B cell (primary cell): ENCODE measurements around the gene KIAA0825. TPM values are rescaled to one million over a fixed set of nuclear protein-coding genes. Genes with fewer than 3 reads are reported as not detected.

Experiments used
- ATAC-seq: fragments of 200-7000 bp; cut with Tn5 transposase; one replicate; pipeline ENCODE4 v1.10.0; 2021; ENCODE audit warnings: low read depth, mild to moderate bottlenecking, moderate number of reproducible peaks, moderate library complexity
- CTCF ChIA-PET: fragments of 350-600 bp; sonication (Branson Sonifier 250); formaldehyde crosslinking; loops from one replicate; lab custom pipeline; 2021; ENCODE audit warnings: antibody characterized with exemption, inconsistent platforms; lab: Charles Lee
- POLR2A ChIA-PET: fragments of 350-600 bp; sonication (Branson Sonifier 250); formaldehyde crosslinking; loops from one replicate; lab custom pipeline; 2021; ENCODE audit warnings: antibody characterized with exemption; lab: Charles Lee
- DNase-seq: peaks from one replicate; pipeline ENCODE4 v3.0.0; 2013
- H2AFZ ChIP-seq: 2 replicates; pipeline ENCODE4 v1.6.1; 2012; ENCODE audit warnings: mild to moderate bottlenecking, low read depth, low read length; ENCODE audit not compliant: insufficient read depth, poor library complexity, severe bottlenecking
- H3K27ac ChIP-seq, 2 donors: 1 replicate in 1 of 2; 2 replicates in 1 of 2; pipeline ENCODE4 v1.5.1; 2012 to 2013; ENCODE audit warnings: low read length in 2 of 2, mild to moderate bottlenecking in 2 of 2, moderate library complexity in 1 of 2
- H3K27me3 ChIP-seq, 4 experiments: fragments of 200-600 bp in 1 of 4; sonication (generic) in 1 of 4; replicated peaks in 1 of 4; 1 replicate in 2 of 4; 2 replicates in 2 of 4; pipeline versions ENCODE4 v1.6.1 to v1.7.0; 2013 to 2016; ENCODE audit warnings: low read length in 3 of 4, mild to moderate bottlenecking in 2 of 4, mixed read lengths in 1 of 4, moderate library complexity in 1 of 4; ENCODE audit not compliant: insufficient read depth in 4 of 4, control insufficient read depth in 3 of 4; ENCODE audit errors: control extremely low read depth in 1 of 4
- H3K36me3 ChIP-seq, 2 experiments: replicated peaks in 1 of 2; 1 replicate in 1 of 2; 2 replicates in 1 of 2; pipeline versions ENCODE4 v1.6.1 to v1.7.1; 2013; ENCODE audit warnings: low read length in 1 of 2; ENCODE audit not compliant: insufficient read depth in 2 of 2, control insufficient read depth in 1 of 2; ENCODE audit errors: control extremely low read depth in 1 of 2, extremely low read depth in 1 of 2
- H3K4me1 ChIP-seq, 2 donors: fragments of 200-600 bp in 1 of 2; sonication (generic) in 1 of 2; 1 replicate in 1 of 2; 2 replicates in 1 of 2; pipeline versions ENCODE4 v1.5.1 to v1.6.1; 2013 to 2017; ENCODE audit warnings: low read length in 2 of 2; ENCODE audit not compliant: control insufficient read depth in 2 of 2, insufficient read depth in 2 of 2
- H3K4me2 ChIP-seq: replicated peaks from 2 replicates; pipeline ENCODE3; 2012; ENCODE audit warnings: mild to moderate bottlenecking, low read depth, low read length; ENCODE audit not compliant: poor library complexity, severe bottlenecking
- H3K4me3 ChIP-seq, 5 experiments: fragments of 200-600 bp in 1 of 5; sonication (generic) in 1 of 5; 1 replicate in 3 of 5; 2 replicates in 2 of 5; pipeline versions ENCODE4 v1.5.1 to v1.7.0; 2011 to 2016; ENCODE audit warnings: low read length in 4 of 5, mild to moderate bottlenecking in 4 of 5, low read depth in 2 of 5, control low read depth in 1 of 5, moderate library complexity in 1 of 5; ENCODE audit not compliant: insufficient read depth in 1 of 5; ENCODE audit errors: control extremely low read depth in 1 of 5, extremely low read depth in 1 of 5
- H3K79me2 ChIP-seq: fragments of 200-600 bp; sonication (generic); one replicate; pipeline ENCODE4 v1.6.0; 2016; ENCODE audit warnings: low read length; ENCODE audit not compliant: control insufficient read depth, insufficient read depth
- H3K9ac ChIP-seq: fragments of 200-600 bp; sonication (generic); 2 replicates; pipeline ENCODE4 v1.6.1; 2017; ENCODE audit warnings: mild to moderate bottlenecking, low read length, moderate library complexity
- H3K9me3 ChIP-seq, 3 donors: one replicate each; pipeline versions ENCODE4 v1.6.1 to v1.7.1; 2013; ENCODE audit warnings: low read length in 2 of 3; ENCODE audit not compliant: control insufficient read depth in 2 of 3, insufficient read depth in 1 of 3; ENCODE audit errors: control extremely low read depth in 1 of 3
- H4K20me1 ChIP-seq: 2 replicates; pipeline ENCODE4 v1.6.0; 2012; ENCODE audit warnings: mild to moderate bottlenecking, low read length; ENCODE audit not compliant: insufficient read depth, control insufficient read depth, poor library complexity, severe bottlenecking
- H3K27ac Mint-ChIP-seq: one replicate; pipeline ENCODE4 v1.8.0; 2021; ENCODE audit warnings: mixed read lengths
- H3K27me3 Mint-ChIP-seq: one replicate; pipeline ENCODE4 v1.8.0; 2021; ENCODE audit warnings: mixed read lengths
- H3K4me1 Mint-ChIP-seq: one replicate; pipeline ENCODE4 v1.8.0; 2021; ENCODE audit warnings: mixed read lengths
- H3K4me3 Mint-ChIP-seq: one replicate; pipeline ENCODE4 v1.8.0; 2021; ENCODE audit warnings: mixed read lengths
- H3K9me3 Mint-ChIP-seq: one replicate; pipeline ENCODE4 v1.8.0; 2022; ENCODE audit warnings: mixed read lengths; ENCODE audit not compliant: insufficient read depth
- EZH2 ChIP-seq: IDR thresholded peaks from 2 replicates; pipeline ENCODE4 v1.6.1; 2012; ENCODE audit warnings: borderline replicate concordance, low read depth, mild to moderate bottlenecking, moderate library complexity, low read length; ENCODE audit not compliant: insufficient read depth, poor library complexity, severe bottlenecking
- WGBS: methylation state at CpG from one replicate; pipeline ENCODE4 v1.1.5; 2013; ENCODE audit warnings: missing lambda C conversion rate; ENCODE audit not compliant: insufficient coverage; 5-methylcytosine and 5-hydroxymethylcytosine counted together
- intact Hi-C: fragments of 100-400 bp; cut with micrococcal nuclease; formaldehyde crosslinking; loops from one replicate; pipeline ENCODE4 v1.10.0; 2022
- polyA plus RNA-seq: library from polyadenylated mRNA; depleted of rRNA; stranded (reverse); fragments of >200 nt; gene quantifications from 2 replicates; pipeline ENCODE4 v1.2.3, GENCODE V29; 2012
- total RNA-seq, 2 donors: library from RNA; stranded (reverse); fragments of 120-200 nt in 1 of 2; gene quantifications; 1 replicate in 1 of 2; 2 replicates in 1 of 2; pipeline versions ENCODE4 v1.2.3 to v1.2.4, GENCODE V29; 2013 to 2022
- TF ChIP-seq, protein P1 (sequence below): fragments of 200-600 bp; IDR thresholded peaks from one replicate; pipeline ENCODE4 v1.8.0; 2022; ENCODE audit warnings: antibody characterized with exemption, mild to moderate bottlenecking

The KIAA0825 gene
- total and polyA plus RNA-seq, 2 donors (not counting 1 experiment from before 2014, with no cell fraction given) = 0.43 to 2.7 TPM

DNA sequence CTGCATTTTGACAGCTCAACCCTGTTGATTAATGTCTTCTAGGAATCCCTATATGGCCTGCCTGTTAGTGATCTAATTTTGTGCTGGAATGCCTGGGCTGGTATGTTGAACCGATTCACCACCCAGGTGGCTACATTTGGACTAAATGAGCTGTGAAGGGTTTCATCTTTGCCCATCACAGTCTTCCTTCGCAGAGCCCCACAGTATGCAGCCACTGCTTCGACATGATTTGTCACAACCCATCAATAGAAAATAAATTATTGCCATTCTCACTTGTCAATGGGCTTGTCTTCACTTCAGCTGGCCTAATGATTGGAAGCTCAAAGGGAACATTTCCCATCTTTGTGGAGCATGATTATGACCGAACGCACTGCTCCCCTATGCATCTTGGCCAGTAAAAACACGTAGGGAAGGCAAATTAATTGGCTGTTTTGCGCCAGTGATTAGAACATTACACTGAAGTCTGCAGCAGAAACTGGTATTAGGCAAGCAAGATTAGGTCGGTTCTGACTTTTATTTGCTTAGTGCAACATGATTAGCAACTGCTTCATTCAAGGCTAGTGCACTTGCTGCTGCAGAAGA, 408.5 kb downstream of the KIAA0825 start:
- Histone ChIP-seq H3K9me3 (no peaks in the 10 kb centered on the region), H2AFZ (no peak overlapping the region), H3K79me2 (no peaks in the 10 kb centered on the region), H3K4me3 (no peak overlapping the region), H3K27me3 (peaks cover 0 to 3% (median 0%) of the 10 kb centered on the region in 4 experiments), H3K36me3 (no peaks in the 10 kb centered on the region), H3K27ac (no peak overlapping the region), H3K4me1 (no peaks in the 10 kb centered on the region), H3K9ac (no peak overlapping the region), H3K4me2 (no peak overlapping the region), H4K20me1 (no peaks in the 10 kb centered on the region)
- no peak for TF ChIP-seq EZH2
- TF ChIP-seq, protein P1, sequence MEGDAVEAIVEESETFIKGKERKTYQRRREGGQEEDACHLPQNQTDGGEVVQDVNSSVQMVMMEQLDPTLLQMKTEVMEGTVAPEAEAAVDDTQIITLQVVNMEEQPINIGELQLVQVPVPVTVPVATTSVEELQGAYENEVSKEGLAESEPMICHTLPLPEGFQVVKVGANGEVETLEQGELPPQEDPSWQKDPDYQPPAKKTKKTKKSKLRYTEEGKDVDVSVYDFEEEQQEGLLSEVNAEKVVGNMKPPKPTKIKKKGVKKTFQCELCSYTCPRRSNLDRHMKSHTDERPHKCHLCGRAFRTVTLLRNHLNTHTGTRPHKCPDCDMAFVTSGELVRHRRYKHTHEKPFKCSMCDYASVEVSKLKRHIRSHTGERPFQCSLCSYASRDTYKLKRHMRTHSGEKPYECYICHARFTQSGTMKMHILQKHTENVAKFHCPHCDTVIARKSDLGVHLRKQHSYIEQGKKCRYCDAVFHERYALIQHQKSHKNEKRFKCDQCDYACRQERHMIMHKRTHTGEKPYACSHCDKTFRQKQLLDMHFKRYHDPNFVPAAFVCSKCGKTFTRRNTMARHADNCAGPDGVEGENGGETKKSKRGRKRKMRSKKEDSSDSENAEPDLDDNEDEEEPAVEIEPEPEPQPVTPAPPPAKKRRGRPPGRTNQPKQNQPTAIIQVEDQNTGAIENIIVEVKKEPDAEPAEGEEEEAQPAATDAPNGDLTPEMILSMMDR = no peak
- no peak overlapping the region for H3K4me3 Mint-ChIP-seq
- no peak overlapping the region for H3K27ac Mint-ChIP-seq
- intact Hi-C loops = no loop called here
- DNase-seq (no peak), ATAC-seq (no peak)
- peaks cover 10% of the 10 kb centered on the region for H3K27me3 Mint-ChIP-seq
- ChIA-PET CTCF (no interaction called here), POLR2A (no interaction called here)
- 87% methylated on average over 8 of the region's 8 CpGs for WGBS
- H3K9me3 Mint-ChIP-seq = no peaks in the 10 kb centered on the region
- H3K4me1 Mint-ChIP-seq = no peaks in the 10 kb centered on the region

- ChIA-PET CTCF (no interaction called here), POLR2A (no interaction called here)
- DNase-seq (no peak), ATAC-seq (no peak)
- H3K4me1 Mint-ChIP-seq = no peaks in the 10 kb centered on the region
- TF ChIP-seq, protein P1 = no peak
- TF ChIP-seq EZH2 = no peak
- H3K9me3 Mint-ChIP-seq = no peaks in the 10 kb centered on the region
- WGBS = 100% methylated on average over 2 of the region's 3 CpGs
- peaks cover 10% of the 10 kb centered on the region for H3K27me3 Mint-ChIP-seq
- no peak overlapping the region for H3K9ac ChIP-seq
- H3K4me2 ChIP-seq = no peak overlapping the region
- no peaks in the 10 kb centered on the region for H3K36me3 ChIP-seq
- no peaks in the 10 kb centered on the region for H3K79me2 ChIP-seq
- intact Hi-C loops = no loop called here
- peaks cover 0 to 3% (median 0%) of the 10 kb centered on the region in 4 experiments for H3K27me3 ChIP-seq
- no peaks in the 10 kb centered on the region for H3K4me1 ChIP-seq
- H3K4me3 ChIP-seq = no peak overlapping the region
- H3K27ac ChIP-seq = no peak overlapping the region
- no peaks in the 10 kb centered on the region for H4K20me1 ChIP-seq
- no peak overlapping the region for H3K4me3 Mint-ChIP-seq
- H3K9me3 ChIP-seq = no peaks in the 10 kb centered on the region
- no peak overlapping the region for H3K27ac Mint-ChIP-seq
- no peak overlapping the region for H2AFZ ChIP-seq
Observed at GRCh38 chr5:94209272-94209671, 409.1 kb downstream of the KIAA0825 start.
